ENCODE results near the gene SDK1.

The SDK1 gene

GRCh38 chr7:3469641-3470040 lies 168.6 kb downstream of the SDK1 start:
- Histone ChIP-seq H3K4me1 (ENCODE audit: control insufficient read depth, low read length) (no peaks in the 10 kb centered on the region), H3K79me2 (ENCODE audit: control insufficient read depth, low read length) (no peaks in the 10 kb centered on the region), H3K4me2 (ENCODE audit: low read length) (no peak overlapping the region), H3K27me3 (ENCODE audit: control insufficient read depth, low read length) (no peaks in the 10 kb centered on the region), H3K36me3 (ENCODE audit: control insufficient read depth, low read length) (no peaks in the 10 kb centered on the region), H4K20me1 (ENCODE audit: control insufficient read depth, insufficient read depth, low read depth, low read length) (no peaks in the 10 kb centered on the region), H3K9me2 (replicated peaks; ENCODE audit: control insufficient read depth, low read length) (no peaks in the 10 kb centered on the region), H3K9me3 (ENCODE audit: control insufficient read depth, insufficient read depth, low read length) (no peaks in the 10 kb centered on the region), H3K27ac (ENCODE audit: low read depth, low read length) (no peak overlapping the region), H3K4me3 (ENCODE audit: low read length) (no peak overlapping the region), H3F3A (ENCODE audit: control insufficient read depth, insufficient read depth) (no peaks in the 10 kb centered on the region)
- no peak for TF ChIP-seq EZH2phosphoT487 (IDR thresholded peaks at IDR 0.05; ENCODE audit: borderline replicate concordance, low read length)
- TF ChIP-seq, protein P1, sequence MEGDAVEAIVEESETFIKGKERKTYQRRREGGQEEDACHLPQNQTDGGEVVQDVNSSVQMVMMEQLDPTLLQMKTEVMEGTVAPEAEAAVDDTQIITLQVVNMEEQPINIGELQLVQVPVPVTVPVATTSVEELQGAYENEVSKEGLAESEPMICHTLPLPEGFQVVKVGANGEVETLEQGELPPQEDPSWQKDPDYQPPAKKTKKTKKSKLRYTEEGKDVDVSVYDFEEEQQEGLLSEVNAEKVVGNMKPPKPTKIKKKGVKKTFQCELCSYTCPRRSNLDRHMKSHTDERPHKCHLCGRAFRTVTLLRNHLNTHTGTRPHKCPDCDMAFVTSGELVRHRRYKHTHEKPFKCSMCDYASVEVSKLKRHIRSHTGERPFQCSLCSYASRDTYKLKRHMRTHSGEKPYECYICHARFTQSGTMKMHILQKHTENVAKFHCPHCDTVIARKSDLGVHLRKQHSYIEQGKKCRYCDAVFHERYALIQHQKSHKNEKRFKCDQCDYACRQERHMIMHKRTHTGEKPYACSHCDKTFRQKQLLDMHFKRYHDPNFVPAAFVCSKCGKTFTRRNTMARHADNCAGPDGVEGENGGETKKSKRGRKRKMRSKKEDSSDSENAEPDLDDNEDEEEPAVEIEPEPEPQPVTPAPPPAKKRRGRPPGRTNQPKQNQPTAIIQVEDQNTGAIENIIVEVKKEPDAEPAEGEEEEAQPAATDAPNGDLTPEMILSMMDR (IDR thresholded peaks at IDR 0.05; ENCODE audit: low read depth, low read length, poor library complexity, severe bottlenecking) = no peak

DNA sequence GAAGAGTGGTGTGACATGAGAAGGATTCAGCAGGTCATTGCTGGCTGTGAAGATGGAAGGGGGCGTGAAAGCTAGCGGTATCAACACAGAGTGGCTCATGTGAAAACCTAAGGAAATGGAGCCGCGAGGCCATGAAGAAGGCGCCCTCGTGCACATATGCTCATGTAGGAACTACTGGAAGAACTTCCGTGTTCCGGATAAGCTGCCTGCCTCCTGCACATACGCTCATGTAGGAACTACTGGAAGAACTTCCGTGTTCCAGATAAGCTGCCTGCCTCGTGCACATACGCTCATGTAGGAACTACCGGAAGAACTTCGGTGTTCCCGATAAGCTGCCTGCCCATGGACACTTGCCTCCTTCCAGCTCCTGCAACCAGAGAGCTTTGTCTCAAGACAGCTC lies 179.1 kb downstream of the SDK1 start:
- H4K20me1 ChIP-seq (ENCODE audit: control insufficient read depth, insufficient read depth, low read depth, low read length) = no peaks in the 10 kb centered on the region
- no peaks in the 10 kb centered on the region for H3K36me3 ChIP-seq (ENCODE audit: control insufficient read depth, low read length)
- H3K9me2 ChIP-seq (replicated peaks; ENCODE audit: control insufficient read depth, low read length) = no peaks in the 10 kb centered on the region
- H3K27me3 ChIP-seq (ENCODE audit: control insufficient read depth, low read length) = peaks cover 11% of the 10 kb centered on the region; the same call in 1 of the 2 replicates
- no peak overlapping the region for H3K27ac ChIP-seq (ENCODE audit: low read depth, low read length)
- H3K4me2 ChIP-seq (ENCODE audit: low read length) = no peak overlapping the region
- TF ChIP-seq, protein P1 (IDR thresholded peaks at IDR 0.05; ENCODE audit: low read depth, low read length, poor library complexity, severe bottlenecking) = no peak
- TF ChIP-seq EZH2phosphoT487 (IDR thresholded peaks at IDR 0.05; ENCODE audit: borderline replicate concordance, low read length) = no peak
- no peaks in the 10 kb centered on the region for H3K4me1 ChIP-seq (ENCODE audit: control insufficient read depth, low read length)
- no peaks in the 10 kb centered on the region for H3F3A ChIP-seq (ENCODE audit: control insufficient read depth, insufficient read depth)
- no peaks in the 10 kb centered on the region for H3K9me3 ChIP-seq (ENCODE audit: control insufficient read depth, insufficient read depth, low read length)
- no peak overlapping the region for H3K4me3 ChIP-seq (ENCODE audit: low read length)
- H3K79me2 ChIP-seq (ENCODE audit: control insufficient read depth, low read length) = no peaks in the 10 kb centered on the region

DNA sequence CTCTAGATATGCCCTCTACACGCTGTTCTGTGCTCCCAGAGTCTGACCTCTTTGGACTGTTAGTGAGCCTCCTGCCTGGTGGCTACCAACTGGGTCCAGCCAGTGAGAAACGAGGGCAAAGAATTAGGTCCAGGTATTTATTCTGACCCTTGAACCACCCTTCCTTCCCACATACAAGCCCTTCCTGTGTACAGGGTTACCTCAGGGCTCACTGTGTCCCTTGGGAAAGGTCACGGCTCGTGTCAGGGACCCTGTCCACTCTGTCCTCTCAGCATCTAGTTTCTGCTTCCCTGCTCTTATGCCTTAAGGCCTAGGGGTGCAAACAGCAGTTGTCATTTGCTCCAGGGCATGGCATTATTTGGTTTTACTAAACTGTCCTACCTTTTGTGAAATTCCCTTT lies 180.4 kb downstream of the SDK1 start:
- Histone ChIP-seq H3K9me2 (replicated peaks; ENCODE audit: control insufficient read depth, low read length) (no peaks in the 10 kb centered on the region), H3F3A (ENCODE audit: control insufficient read depth, insufficient read depth) (no peaks in the 10 kb centered on the region), H3K4me1 (ENCODE audit: control insufficient read depth, low read length) (no peaks in the 10 kb centered on the region), H3K79me2 (ENCODE audit: control insufficient read depth, low read length) (no peaks in the 10 kb centered on the region), H3K9me3 (ENCODE audit: control insufficient read depth, insufficient read depth, low read length) (no peaks in the 10 kb centered on the region), H3K4me2 (ENCODE audit: low read length) (no peak overlapping the region), H3K27ac (ENCODE audit: low read depth, low read length) (no peak overlapping the region), H3K27me3 (ENCODE audit: control insufficient read depth, low read length) (peaks cover 11% of the 10 kb centered on the region; the same call in 1 of the 2 replicates), H4K20me1 (ENCODE audit: control insufficient read depth, insufficient read depth, low read depth, low read length) (no peaks in the 10 kb centered on the region), H3K36me3 (ENCODE audit: control insufficient read depth, low read length) (no peaks in the 10 kb centered on the region), H3K4me3 (ENCODE audit: low read length) (no peak overlapping the region)
- TF ChIP-seq, protein P1 (IDR thresholded peaks at IDR 0.05; ENCODE audit: low read depth, low read length, poor library complexity, severe bottlenecking) = no peak
- TF ChIP-seq EZH2phosphoT487 (IDR thresholded peaks at IDR 0.05; ENCODE audit: borderline replicate concordance, low read length) = no peak

Measured in DOHH2 (cell line).